Fibroblast of the aortic adventitia (primary cell): Measurements from ENCODE around the gene SLC1A1. TPM values are rescaled to one million over a fixed set of nuclear protein-coding genes. Genes with fewer than 3 reads are reported as not detected.
"Not testable (repeated sequence)": the region's sequence is repeated elsewhere in the genome, so short reads cannot be mapped to it uniquely, and the experiment has no call there.

Experiments
- DNase-seq: peaks from one replicate; pipeline ENCODE4 v3.0.0-alpha.2; 2010; ENCODE audit warnings: low read depth
- H3K4me3 ChIP-seq: 2 replicates; pipeline ENCODE4 v1.5.1; 2011; ENCODE audit warnings: low read depth, mild to moderate bottlenecking, control low read depth, low read length, moderate library complexity
- total RNA-seq: library from RNA; depleted of rRNA; stranded (reverse); fragments of >200 nt; gene quantifications from 2 replicates; pipeline ENCODE4 v1.2.3, GENCODE V29; 2012; ENCODE audit warnings: low replicate concordance
- TF ChIP-seq, protein P1 (sequence below): IDR thresholded peaks from 2 replicates; pipeline ENCODE4 v1.5.1; 2011; ENCODE audit warnings: mild to moderate bottlenecking, low read length, control low read depth, inconsistent platforms; ENCODE audit not compliant: insufficient read depth

SLC1A1 gene
- total RNA-seq, 1 donor = 41.7 TPM

GRCh38 chr9:4537581-4537980 lies 47.3 kb downstream of the SLC1A1 start:
- TF ChIP-seq, protein P1, sequence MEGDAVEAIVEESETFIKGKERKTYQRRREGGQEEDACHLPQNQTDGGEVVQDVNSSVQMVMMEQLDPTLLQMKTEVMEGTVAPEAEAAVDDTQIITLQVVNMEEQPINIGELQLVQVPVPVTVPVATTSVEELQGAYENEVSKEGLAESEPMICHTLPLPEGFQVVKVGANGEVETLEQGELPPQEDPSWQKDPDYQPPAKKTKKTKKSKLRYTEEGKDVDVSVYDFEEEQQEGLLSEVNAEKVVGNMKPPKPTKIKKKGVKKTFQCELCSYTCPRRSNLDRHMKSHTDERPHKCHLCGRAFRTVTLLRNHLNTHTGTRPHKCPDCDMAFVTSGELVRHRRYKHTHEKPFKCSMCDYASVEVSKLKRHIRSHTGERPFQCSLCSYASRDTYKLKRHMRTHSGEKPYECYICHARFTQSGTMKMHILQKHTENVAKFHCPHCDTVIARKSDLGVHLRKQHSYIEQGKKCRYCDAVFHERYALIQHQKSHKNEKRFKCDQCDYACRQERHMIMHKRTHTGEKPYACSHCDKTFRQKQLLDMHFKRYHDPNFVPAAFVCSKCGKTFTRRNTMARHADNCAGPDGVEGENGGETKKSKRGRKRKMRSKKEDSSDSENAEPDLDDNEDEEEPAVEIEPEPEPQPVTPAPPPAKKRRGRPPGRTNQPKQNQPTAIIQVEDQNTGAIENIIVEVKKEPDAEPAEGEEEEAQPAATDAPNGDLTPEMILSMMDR = no peak
- no peak overlapping the region for H3K4me3 ChIP-seq
- no peak for DNase-seq

DNA sequence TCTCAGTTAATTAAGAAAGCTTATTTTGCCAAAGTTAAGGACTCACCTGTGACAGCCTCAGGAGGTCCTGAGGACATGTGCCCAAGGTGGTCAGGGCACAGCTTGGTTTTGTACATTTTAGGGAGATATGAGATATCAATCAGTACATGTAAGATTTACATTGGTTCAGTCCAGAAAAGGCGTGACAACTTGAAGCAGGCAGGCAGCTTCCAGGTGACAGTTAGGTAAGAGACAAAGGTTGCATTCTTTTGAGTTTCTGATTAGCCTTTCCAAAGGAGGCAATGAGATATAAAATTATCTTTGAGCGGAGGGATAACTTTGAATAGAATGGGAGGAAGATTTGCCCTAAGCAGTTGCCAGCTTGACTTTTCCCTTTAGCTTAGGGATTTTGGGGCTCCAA lies 47.8 kb downstream of the SLC1A1 start:
- H3K4me3 ChIP-seq = no peak overlapping the region
- DNase-seq = no peak
- TF ChIP-seq, protein P1 = no peak

GRCh38 chr9:4538621-4539020 lies 48.4 kb downstream of the SLC1A1 start:
- DNase-seq = no peak
- H3K4me3 ChIP-seq = no peak overlapping the region
- TF ChIP-seq, protein P1 = no peak

GRCh38 chr9:4540425-4540824 lies 50.2 kb downstream of the SLC1A1 start:
- TF ChIP-seq, protein P1 = no peak

DNA sequence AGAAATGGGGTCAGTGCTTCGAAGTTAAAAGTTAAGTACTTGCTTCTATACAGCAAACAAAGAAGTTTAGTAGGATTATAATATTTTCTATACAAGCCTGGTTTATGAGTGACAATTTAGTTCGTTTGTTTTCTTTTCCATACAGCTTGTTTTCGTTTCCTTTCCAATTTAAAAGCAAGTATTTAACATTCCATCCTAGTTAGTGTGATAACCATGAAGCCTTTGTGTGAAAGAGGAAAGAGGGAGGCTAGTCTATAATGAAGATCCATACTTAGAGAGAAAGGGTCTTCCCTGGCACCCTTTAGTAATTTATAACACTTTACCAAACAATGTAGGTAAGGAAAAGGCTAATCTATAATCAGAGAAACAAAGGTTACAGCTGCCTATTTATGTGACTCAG lies 51.0 kb downstream of the SLC1A1 start:
- TF ChIP-seq, protein P1 = no peak
- DNase-seq = no peak
- H3K4me3 ChIP-seq = no peak overlapping the region

More at GRCh38 chr9:4540425-4540824, 50.2 kb downstream of the SLC1A1 start:
- no peak overlapping the region for H3K4me3 ChIP-seq
- DNase-seq = no peak

DNA sequence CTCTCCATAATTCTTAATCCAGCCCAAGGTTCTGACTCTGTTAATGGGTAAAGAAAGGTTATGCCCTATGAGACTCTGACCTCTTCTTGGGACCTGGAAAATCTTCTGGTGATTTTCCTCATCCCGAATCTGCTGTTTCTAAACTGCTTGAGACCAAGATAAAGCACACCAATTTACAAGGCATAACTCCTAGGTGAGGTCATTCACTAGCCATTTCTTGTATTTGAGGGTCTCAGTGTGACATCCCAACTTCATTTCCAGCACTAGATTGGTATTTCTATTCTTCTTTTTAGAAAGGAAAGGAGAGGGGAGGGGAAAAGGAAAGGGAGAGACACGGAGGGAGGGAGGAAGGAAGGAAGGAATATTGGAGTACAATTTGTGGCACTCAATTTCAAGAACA lies 51.6 kb downstream of the SLC1A1 start:
- no peak for DNase-seq
- TF ChIP-seq, protein P1 = no peak
- no peak overlapping the region for H3K4me3 ChIP-seq

DNA sequence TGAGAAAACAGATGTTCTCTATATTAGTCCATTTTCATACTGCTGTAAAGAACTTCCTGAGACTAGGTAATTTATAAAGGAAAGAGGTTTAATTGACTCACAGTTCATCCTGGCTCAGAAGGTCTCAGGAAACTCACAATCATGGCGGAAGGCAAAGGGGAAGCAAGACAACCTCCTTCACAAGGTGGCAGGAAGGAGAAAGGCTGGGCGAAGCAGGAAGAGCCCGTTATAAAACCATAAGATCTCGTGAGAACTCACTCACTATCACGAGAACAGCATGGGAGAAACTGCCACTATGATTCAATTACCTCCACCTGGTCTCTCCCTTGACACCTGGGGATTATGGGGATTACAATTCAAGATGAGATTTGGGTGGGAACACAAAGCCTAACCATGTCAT lies 54.4 kb downstream of the SLC1A1 start:
- DNase-seq, H3K4me3 ChIP-seq: not testable (repeated sequence)
